ENCODE measurements around the gene PIN1.

PIN1 gene

DNA sequence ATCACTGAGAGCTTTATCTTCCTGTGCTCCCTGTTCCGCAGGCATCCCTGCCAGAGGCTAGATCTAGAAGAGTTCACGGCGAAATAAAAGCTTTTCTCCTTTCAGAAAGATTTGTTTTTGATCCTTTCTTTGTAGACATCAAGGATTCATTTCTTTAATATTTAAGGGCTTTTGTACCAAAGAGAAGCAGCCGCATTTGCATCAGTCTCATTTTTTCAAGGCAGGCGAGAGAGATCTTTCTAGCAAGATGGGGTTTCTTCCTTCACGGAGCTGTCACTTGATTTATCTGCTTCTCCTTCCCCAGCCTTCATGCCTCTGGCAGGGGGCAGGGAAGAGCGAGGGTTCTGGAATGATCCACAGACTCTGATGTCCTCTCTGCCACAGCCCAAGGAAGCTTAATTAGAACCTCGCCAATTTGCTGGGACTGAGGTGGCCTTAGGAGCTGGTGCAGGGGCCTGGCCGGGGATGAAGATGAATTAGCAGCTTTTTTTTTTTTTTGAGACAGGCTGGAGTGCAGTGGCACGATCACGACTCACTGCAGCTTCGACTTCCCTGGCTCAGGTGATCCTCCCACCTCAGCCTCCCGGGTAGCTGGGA lies 40.0 kb downstream of the PIN1 start:
- ChIA-PET CTCF (interaction anchor here (1.0 to 1.4 kb wide), 3 partner anchors 9 to 152 kb away, joined by 3 to 5 read pairs (median 4); no protein-coding TSS in a partner anchor), POLR2A (interaction anchor here (0.6 kb wide), 1 partner anchor 515 kb away, joined by 3 read pairs; no protein-coding TSS in a partner anchor)
- DNase-seq (ENCODE audit: extremely low spot score), result no peak
- TF ChIP-seq, protein P1, sequence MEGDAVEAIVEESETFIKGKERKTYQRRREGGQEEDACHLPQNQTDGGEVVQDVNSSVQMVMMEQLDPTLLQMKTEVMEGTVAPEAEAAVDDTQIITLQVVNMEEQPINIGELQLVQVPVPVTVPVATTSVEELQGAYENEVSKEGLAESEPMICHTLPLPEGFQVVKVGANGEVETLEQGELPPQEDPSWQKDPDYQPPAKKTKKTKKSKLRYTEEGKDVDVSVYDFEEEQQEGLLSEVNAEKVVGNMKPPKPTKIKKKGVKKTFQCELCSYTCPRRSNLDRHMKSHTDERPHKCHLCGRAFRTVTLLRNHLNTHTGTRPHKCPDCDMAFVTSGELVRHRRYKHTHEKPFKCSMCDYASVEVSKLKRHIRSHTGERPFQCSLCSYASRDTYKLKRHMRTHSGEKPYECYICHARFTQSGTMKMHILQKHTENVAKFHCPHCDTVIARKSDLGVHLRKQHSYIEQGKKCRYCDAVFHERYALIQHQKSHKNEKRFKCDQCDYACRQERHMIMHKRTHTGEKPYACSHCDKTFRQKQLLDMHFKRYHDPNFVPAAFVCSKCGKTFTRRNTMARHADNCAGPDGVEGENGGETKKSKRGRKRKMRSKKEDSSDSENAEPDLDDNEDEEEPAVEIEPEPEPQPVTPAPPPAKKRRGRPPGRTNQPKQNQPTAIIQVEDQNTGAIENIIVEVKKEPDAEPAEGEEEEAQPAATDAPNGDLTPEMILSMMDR (IDR thresholded peaks at IDR 0.05; ENCODE audit: control extremely low read depth, extremely low read depth, low read depth, missing control alignments), result no peak

DNA sequence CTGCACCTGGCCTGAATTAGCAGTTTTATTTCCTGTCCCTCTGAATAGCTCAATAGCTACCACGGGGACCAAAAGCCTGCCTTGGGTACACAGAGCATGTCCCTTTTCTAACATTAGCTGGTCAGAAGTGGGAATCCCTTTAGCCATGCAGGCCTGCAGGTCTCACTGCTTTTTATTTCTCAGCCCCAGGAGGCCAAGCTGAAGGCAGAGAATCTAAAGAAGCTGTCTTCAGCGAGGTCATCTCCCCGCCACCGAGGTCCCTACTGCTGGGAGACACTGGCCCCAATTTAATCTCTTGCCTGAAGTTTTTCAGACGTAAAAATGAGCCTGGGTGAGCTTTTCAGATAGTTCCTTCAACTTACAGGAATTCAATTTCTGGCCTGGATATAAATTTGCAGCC lies 40.7 kb downstream of the PIN1 start:
- ChIA-PET CTCF (interaction anchor here (1.2 to 1.4 kb wide), 2 partner anchors 9 to 17 kb away, joined by 4 to 5 read pairs; no protein-coding TSS in a partner anchor), POLR2A (no interaction called here)
- TF ChIP-seq, protein P1 (IDR thresholded peaks at IDR 0.05; ENCODE audit: control extremely low read depth, extremely low read depth, low read depth, missing control alignments), result no peak
- no peak for DNase-seq (ENCODE audit: extremely low spot score)

DNA sequence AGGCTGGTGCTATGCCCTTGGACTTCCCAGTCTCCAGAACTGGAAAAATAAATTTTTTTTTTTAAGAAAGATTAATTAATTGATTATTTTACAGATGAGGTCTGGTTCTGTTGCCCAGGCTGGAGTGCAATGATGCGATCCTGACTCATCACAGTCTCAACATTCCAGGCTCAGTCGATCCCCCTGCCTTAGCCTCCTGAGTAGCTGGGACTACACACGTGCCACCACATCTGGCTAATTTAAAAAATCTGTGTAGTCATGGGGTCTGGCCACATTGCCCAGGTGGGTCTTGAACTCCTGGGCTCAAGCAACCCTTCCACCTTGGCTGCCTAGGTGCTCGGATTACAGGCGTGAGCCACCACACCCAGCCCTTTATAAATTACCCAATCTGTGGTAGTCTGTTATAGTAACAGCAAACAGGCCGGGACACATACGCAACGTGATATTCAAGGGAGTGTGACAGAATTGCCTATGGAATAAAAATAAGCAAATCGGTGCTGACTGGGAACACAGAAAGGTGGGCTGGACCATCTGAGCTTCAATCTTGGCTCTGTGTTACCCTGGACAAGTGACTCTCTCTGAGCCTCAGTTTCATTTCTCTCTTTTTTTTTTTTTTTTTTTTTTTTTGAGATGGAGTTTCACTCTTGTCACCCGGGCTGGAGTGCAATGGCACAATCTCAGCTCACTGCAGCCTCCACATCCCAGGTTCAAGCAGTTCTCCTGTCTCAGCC lies 42.8 kb downstream of the PIN1 start:
- ChIA-PET CTCF (interaction anchor here (1.0 to 1.2 kb wide), 2 partner anchors 9 to 122 kb away, joined by 3 read pairs; no protein-coding TSS in a partner anchor), POLR2A (no interaction called here)
- DNase-seq (ENCODE audit: extremely low spot score), result no peak

DNA sequence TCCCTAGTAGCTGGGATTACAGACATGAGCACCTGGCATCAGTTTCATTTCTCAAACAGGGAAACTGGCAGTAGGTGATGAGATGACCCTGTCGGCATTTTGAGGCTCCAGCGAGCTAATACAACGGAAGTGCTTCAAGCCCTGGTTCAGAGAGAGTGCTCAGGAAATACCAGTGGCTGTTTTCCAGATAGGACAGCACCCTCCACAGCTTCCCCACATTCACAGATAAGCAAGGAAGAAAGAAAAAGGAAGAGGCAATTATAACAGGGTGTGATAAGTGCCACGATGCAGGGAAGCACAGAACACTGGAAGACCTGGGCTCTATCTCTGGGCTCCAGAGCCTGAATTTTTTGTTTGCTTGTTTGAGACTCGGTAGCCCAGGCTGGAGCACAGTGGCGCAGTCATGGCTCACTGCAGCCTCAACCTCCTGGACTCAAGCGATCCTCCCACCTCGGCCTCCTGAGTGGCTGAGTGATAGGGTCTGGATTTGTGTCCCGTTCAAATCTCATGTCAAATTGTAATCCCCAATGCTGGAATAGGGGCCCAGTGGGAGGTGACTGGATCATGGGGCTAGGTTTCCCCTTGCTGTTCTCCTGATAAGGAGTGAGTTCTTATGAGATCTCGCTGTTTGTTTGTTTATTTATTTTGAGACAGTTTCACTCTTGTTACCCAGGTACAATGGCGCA lies 43.5 kb downstream of the PIN1 start:
- ChIA-PET CTCF (interaction anchor here (1.0 to 1.2 kb wide), 2 partner anchors 9 to 122 kb away, joined by 3 read pairs; no protein-coding TSS in a partner anchor), POLR2A (no interaction called here)
- DNase-seq (ENCODE audit: extremely low spot score), result no peak
- TF ChIP-seq, protein P1 (IDR thresholded peaks at IDR 0.05; ENCODE audit: control extremely low read depth, extremely low read depth, low read depth, missing control alignments), result no peak

More for the DNA sequence above, 42.8 kb downstream of the PIN1 start:
- TF ChIP-seq, protein P1 (IDR thresholded peaks at IDR 0.05; ENCODE audit: control extremely low read depth, extremely low read depth, low read depth, missing control alignments), result no peak

DNA sequence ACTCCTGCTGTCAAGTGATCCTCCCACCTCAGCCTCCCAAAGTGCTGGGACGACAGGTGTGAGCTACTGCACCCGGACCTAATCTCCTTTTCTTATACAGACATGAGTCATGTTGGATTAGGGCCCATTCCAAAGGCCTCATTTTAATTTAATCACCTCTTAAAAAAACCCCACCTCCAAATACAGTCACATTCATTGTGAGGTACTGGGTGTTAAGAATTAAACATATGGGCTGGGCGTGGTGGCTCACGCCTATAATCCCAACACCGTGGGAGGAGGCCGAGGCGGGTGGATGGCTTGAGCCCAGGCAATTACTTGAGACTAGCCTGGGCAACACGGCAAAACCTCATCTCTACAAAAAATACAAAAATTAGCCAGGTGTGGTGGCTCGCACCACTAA lies 46.6 kb downstream of the PIN1 start:
- no peak for DNase-seq (ENCODE audit: extremely low spot score)
- TF ChIP-seq, protein P1 (IDR thresholded peaks at IDR 0.05; ENCODE audit: control extremely low read depth, extremely low read depth, low read depth, missing control alignments), result no peak
- CTCF ChIA-PET, result no interaction called here
- POLR2A ChIA-PET, result no interaction called here

DNA sequence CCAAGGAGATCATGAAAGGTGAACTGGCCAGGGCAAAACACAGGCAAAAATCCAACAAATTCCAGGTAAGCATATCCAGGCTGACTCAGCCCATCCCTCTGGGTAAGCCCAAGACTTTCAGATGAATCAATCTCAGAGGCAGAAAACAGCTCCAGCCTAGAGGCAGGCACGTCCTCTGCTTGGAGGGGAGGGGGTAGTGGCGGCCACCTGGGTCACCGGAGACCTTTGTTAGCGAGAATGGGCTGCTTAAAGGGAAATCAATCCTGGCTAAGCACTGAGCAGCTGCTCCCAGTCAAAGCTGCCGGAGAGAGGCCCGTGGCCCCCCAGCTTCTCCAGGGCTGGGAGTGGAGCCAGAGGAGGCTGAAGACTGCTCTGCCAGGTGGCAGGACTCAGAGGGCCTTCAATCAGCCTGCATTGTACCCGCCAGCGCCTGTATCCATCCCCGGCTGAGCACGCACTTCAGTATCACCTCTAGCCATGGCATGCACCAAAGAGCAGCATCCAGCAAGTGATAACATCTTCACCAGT lies 48.2 kb downstream of the PIN1 start:
- ChIA-PET POLR2A (no interaction called here), CTCF (no interaction called here)
- TF ChIP-seq, protein P1 (IDR thresholded peaks at IDR 0.05; ENCODE audit: control extremely low read depth, extremely low read depth, low read depth, missing control alignments), result no peak
- DNase-seq (ENCODE audit: extremely low spot score), result no peak
